ENCODE measurements around the gene SLC39A9. TPM values are rescaled to one million over a fixed set of nuclear protein-coding genes. Genes with fewer than 3 reads are reported as not detected.

Gene SLC39A9
- total and polyA plus RNA-seq, 2 of the 13 experiments (the other 11 are each of a cell fraction or from before 2014, with no cell fraction given) = 46.6 to 69.5 TPM

- Histone ChIP-seq H2AFZ (ENCODE audit: low read length) (no peak overlapping the region), H3K27ac (ENCODE audit: extremely low read length, insufficient read depth, low read length) (no peak overlapping the region), H3K4me1 (ENCODE audit: insufficient read depth, low read length) (0 out of 2 replicates have a peak, but pooled peaks cover 9% of the 10 kb centered on the region), H4K20me1 (ENCODE audit: insufficient read depth, low read length) (no peaks in the 10 kb centered on the region), H3K9me3 (ENCODE audit: low read length) (no peaks in the 10 kb centered on the region), H3K27me3 (ENCODE audit: control insufficient read depth in 1 of 2, insufficient read depth in 2 of 2, low read length in 2 of 2) (no peaks in the 10 kb centered on the region), H3K79me2 (ENCODE audit: insufficient read depth, low read length) (no peaks in the 10 kb centered on the region), H3K36me3 (replicated peaks in 1 of 2; ENCODE audit: control insufficient read depth in 1 of 2, insufficient read depth in 2 of 2, low read length in 2 of 2) (peaks cover 2 to 17% of the 10 kb centered on the region in 2 experiments; a peak in 4 of 5 replicates), H3K4me2 (ENCODE audit: low read depth, low read length) (no peak overlapping the region), H3K4me3 (replicated peaks in 1 of 3; ENCODE audit: insufficient read depth in 1 of 3, low read depth in 2 of 3, low read length in 3 of 3) (no peak overlapping the region), H3K9ac (ENCODE audit: insufficient read depth, low read depth, low read length) (no peak overlapping the region)
- ChIA-PET POLR2A (no interaction called here), CTCF (ENCODE audit: low intra/inter-chr PET ratio, low total read pairs) (no interaction called here)
- BruUV-seq (replicated peaks) = no TSS peak
- DNase-seq (ENCODE audit: low spot score) (no peak), FAIRE-seq (no peak), ATAC-seq (no peak)
- in situ Hi-C loops (cut with HindIII; ENCODE audit: extremely low pct_ligation_motif_present, low pct_unique_long_range_greater_than_20kb) = no loop called here
- intact Hi-C loops (cut with micrococcal nuclease; ENCODE audit: unreplicated experiment) = no loop called here
- no peak for TF ChIP-seq ZNF556 (CRISPR knock-in tag; IDR thresholded peaks at IDR 0.05; ENCODE audit: borderline replicate concordance)
- no peak for TF ChIP-seq NBN (conservative IDR thresholded peaks at IDR 0.05)
- TF ChIP-seq NCOR1 (IDR thresholded peaks at IDR 0.05; ENCODE audit: borderline replicate concordance, low read length) = no peak
- TF ChIP-seq ZNF407 (CRISPR knock-in tag; IDR thresholded peaks at IDR 0.05; ENCODE audit: not compliant biosample characterization) = no peak
- TF ChIP-seq HIVEP1 (CRISPR knock-in tag; IDR thresholded peaks at IDR 0.05) = no peak
- no peak for TF ChIP-seq RBFOX2 (IDR thresholded peaks at IDR 0.05; ENCODE audit: low read depth, low read length)
- no peak for TF ChIP-seq SNAPC4 (CRISPR knock-in tag; IDR thresholded peaks at IDR 0.05)
- no peak for TF ChIP-seq EP300 (IDR thresholded peaks at IDR 0.05; ENCODE audit: low read depth in 2 of 2, low read length in 2 of 2)
- no peak for TF ChIP-seq EP300 (CRISPR knock-in tag; IDR thresholded peaks at IDR 0.05; ENCODE audit: borderline replicate concordance)
- TF ChIP-seq MEIS1 (CRISPR knock-in tag; IDR thresholded peaks at IDR 0.05; ENCODE audit: borderline replicate concordance) = no peak
- TF ChIP-seq ZNF780A (CRISPR knock-in tag; IDR thresholded peaks at IDR 0.05) = no peak
- no peak for TF ChIP-seq ZNF451 (CRISPR knock-in tag; IDR thresholded peaks at IDR 0.05)
- no peak for TF ChIP-seq NFIB (CRISPR knock-in tag; IDR thresholded peaks at IDR 0.05; ENCODE audit: borderline replicate concordance)
Observed at GRCh38 chr14:69374235-69374634, 24.3 kb upstream of the SLC39A9 start.

Data from HepG2 (cell line).